SK-N-SH treated with all-trans-retinoic acid at 6 μM for 48 hours (cell line): Measurements from ENCODE around the gene NEB.
"Not testable (repeated sequence)": the region's sequence is repeated elsewhere in the genome, so short reads cannot be mapped to it uniquely, and the experiment has no call there.

Source experiments
- ATAC-seq: fragments of 200-7000 bp; cut with Tn5 transposase; 3 replicates; pipeline ENCODE4 v1.9.1; 2020; ENCODE audit warnings: mild to moderate bottlenecking, moderate library complexity
- ARNTL ChIP-seq: fragments of 450-650 bp; formaldehyde crosslinking; IDR thresholded peaks from 2 replicates; pipeline ENCODE4 v1.5.0; 2020; ENCODE audit warnings: low read depth, mild to moderate bottlenecking, moderate library complexity, borderline replicate concordance
- BACH2 ChIP-seq: fragments of 250-450 bp; sonication (Bioruptor Pico); IDR thresholded peaks from 2 replicates; pipeline ENCODE4 v1.9.0; 2021; ENCODE audit warnings: mild to moderate bottlenecking, borderline replicate concordance
- CSDC2 ChIP-seq: fragments of 250-450 bp; sonication (Bioruptor Pico); IDR thresholded peaks from 2 replicates; pipeline ENCODE4 v1.5.0; 2020; ENCODE audit warnings: mild to moderate bottlenecking, moderate library complexity
- GLIS3 ChIP-seq: fragments of 250-450 bp; sonication (Bioruptor Pico); IDR thresholded peaks from 2 replicates; pipeline ENCODE4 v1.5.0; 2020; ENCODE audit warnings: mild to moderate bottlenecking, moderate library complexity
- ISL1 ChIP-seq: fragments of 250-450 bp; sonication (Bioruptor Pico); IDR thresholded peaks from 2 replicates; pipeline ENCODE4 v2.1.2; 2022; ENCODE audit warnings: mild to moderate bottlenecking, moderate library complexity
- PPARA ChIP-seq: fragments of 250-450 bp; sonication (Bioruptor Pico); IDR thresholded peaks from 2 replicates; pipeline ENCODE4 v1.5.0; 2020; ENCODE audit warnings: mild to moderate bottlenecking, borderline replicate concordance
- RARB ChIP-seq: fragments of 250-450 bp; sonication (Bioruptor Pico); IDR thresholded peaks from 2 replicates; pipeline ENCODE4 v1.8.0; 2021; ENCODE audit warnings: mild to moderate bottlenecking, moderate library complexity
- SNAI2 ChIP-seq: fragments of 250-450 bp; sonication (Bioruptor Pico); IDR thresholded peaks from 2 replicates; pipeline ENCODE4 v1.5.0; 2020; ENCODE audit warnings: mild to moderate bottlenecking, moderate library complexity
- TCF4 ChIP-seq: fragments of 250-450 bp; sonication (Bioruptor Pico); IDR thresholded peaks from 2 replicates; pipeline ENCODE4 v1.8.0; 2021; ENCODE audit warnings: mild to moderate bottlenecking, moderate library complexity, borderline replicate concordance
- TOX ChIP-seq: fragments of 250-450 bp; sonication (Bioruptor Pico); IDR thresholded peaks from 2 replicates; pipeline ENCODE4 v1.8.0; 2021; ENCODE audit warnings: mild to moderate bottlenecking, moderate library complexity, borderline replicate concordance
- ZC3H10 ChIP-seq: fragments of 250-450 bp; sonication (Bioruptor Pico); IDR thresholded peaks from 2 replicates; pipeline ENCODE4 v1.5.1; 2021; ENCODE audit warnings: mild to moderate bottlenecking, moderate library complexity
- ZFP3 ChIP-seq: fragments of 250-450 bp; sonication (Bioruptor Pico); IDR thresholded peaks from 2 replicates; pipeline ENCODE4 v1.5.0; 2020; ENCODE audit warnings: mild to moderate bottlenecking, moderate library complexity
- ZFP30 ChIP-seq: fragments of 450-650 bp; formaldehyde crosslinking; IDR thresholded peaks from 2 replicates; pipeline ENCODE4 v1.5.0; 2022; ENCODE audit warnings: mild to moderate bottlenecking, moderate library complexity
- ZNF565 ChIP-seq: fragments of 450-650 bp; formaldehyde crosslinking; conservative IDR thresholded peaks from 2 replicates; pipeline ENCODE4 v1.5.0; 2020; ENCODE audit warnings: low read depth, mild to moderate bottlenecking, moderate library complexity
- ZNF70 ChIP-seq: fragments of 450-650 bp; formaldehyde crosslinking; IDR thresholded peaks from 2 replicates; pipeline ENCODE4 v1.5.0; 2020; ENCODE audit warnings: mild to moderate bottlenecking, moderate library complexity
- ZNF8 ChIP-seq: fragments of 450-650 bp; formaldehyde crosslinking; IDR thresholded peaks from 2 replicates; pipeline ENCODE4 v1.5.0; 2020; ENCODE audit warnings: mild to moderate bottlenecking, moderate library complexity
- TF ChIP-seq, protein P1 (sequence below): fragments of 250-450 bp; sonication (Bioruptor Pico); IDR thresholded peaks from 2 replicates; pipeline ENCODE4 v1.5.1; 2020; ENCODE audit warnings: low read depth, mild to moderate bottlenecking, moderate library complexity
- TF ChIP-seq, protein P2 (sequence below): fragments of 250-450 bp; sonication (Bioruptor Pico); IDR thresholded peaks from 2 replicates; pipeline ENCODE4 v1.5.0; 2020; ENCODE audit warnings: mild to moderate bottlenecking, moderate library complexity
- TF ChIP-seq, protein P3 (sequence below): fragments of 250-450 bp; sonication (Bioruptor Pico); IDR thresholded peaks from 2 replicates; pipeline ENCODE4 v1.8.0; 2020; ENCODE audit warnings: mild to moderate bottlenecking, moderate library complexity, borderline replicate concordance
- TF ChIP-seq, protein P4 (sequence below): fragments of 250-450 bp; sonication (Bioruptor Pico); IDR thresholded peaks from 2 replicates; pipeline ENCODE4 v1.8.0; 2021; ENCODE audit warnings: low read depth, mild to moderate bottlenecking, moderate library complexity, borderline replicate concordance
- TF ChIP-seq, protein P5 (sequence below): fragments of 250-450 bp; sonication (Bioruptor Pico); IDR thresholded peaks from 2 replicates; pipeline ENCODE4 v1.5.1; 2021; ENCODE audit warnings: mild to moderate bottlenecking, moderate library complexity

The NEB gene

DNA sequence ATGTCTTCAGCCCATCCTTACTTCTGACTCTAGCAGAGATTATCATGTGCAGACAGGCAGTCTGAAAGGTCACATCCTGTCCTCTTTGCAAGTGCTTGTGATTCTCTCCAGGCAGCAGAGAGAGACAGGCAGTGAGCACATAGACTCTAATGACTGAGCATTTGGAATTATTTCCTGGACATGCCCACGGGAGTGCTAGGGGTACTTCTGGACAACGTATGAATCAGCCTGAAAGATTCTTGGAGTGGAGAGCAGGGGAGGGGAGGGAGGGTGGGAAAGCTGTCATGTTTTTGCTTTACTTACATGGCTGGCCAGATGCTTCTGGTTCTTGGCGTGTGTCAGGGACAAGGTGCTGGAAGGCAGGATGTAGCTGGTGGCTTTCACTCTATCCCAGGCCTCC is 174.0 kb downstream of the NEB start:
- peak; percentile 98 for ATAC-seq
- TF ChIP-seq ZNF565 (CRISPR knock-in tag) (no peak), ZC3H10 (no peak), ISL1 (peak; percentile 83), BACH2 (CRISPR knock-in tag) (no peak), TCF4 (CRISPR knock-in tag) (0 out of 2 replicates have a peak, but pooled peaks have one; percentile 10), TOX (CRISPR knock-in tag) (peak; percentile 83; the same call in 1 of the 2 replicates), CSDC2 (CRISPR knock-in tag) (no peak), ARNTL (CRISPR knock-in tag) (no peak), GLIS3 (CRISPR knock-in tag) (0 out of 2 replicates have a peak, but pooled peaks have one; percentile 68), RARB (CRISPR knock-in tag) (0 out of 2 replicates have a peak, but pooled peaks have one; percentile 47), ZFP30 (CRISPR knock-in tag) (no peak), ZFP3 (CRISPR knock-in tag) (no peak)
- TF ChIP-seq, protein P1, sequence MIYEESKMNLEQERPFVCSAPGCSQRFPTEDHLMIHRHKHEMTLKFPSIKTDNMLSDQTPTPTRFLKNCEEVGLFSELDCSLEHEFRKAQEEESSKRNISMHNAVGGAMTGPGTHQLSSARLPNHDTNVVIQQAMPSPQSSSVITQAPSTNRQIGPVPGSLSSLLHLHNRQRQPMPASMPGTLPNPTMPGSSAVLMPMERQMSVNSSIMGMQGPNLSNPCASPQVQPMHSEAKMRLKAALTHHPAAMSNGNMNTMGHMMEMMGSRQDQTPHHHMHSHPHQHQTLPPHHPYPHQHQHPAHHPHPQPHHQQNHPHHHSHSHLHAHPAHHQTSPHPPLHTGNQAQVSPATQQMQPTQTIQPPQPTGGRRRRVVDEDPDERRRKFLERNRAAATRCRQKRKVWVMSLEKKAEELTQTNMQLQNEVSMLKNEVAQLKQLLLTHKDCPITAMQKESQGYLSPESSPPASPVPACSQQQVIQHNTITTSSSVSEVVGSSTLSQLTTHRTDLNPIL (CRISPR knock-in tag): no peak
- TF ChIP-seq, protein P2, sequence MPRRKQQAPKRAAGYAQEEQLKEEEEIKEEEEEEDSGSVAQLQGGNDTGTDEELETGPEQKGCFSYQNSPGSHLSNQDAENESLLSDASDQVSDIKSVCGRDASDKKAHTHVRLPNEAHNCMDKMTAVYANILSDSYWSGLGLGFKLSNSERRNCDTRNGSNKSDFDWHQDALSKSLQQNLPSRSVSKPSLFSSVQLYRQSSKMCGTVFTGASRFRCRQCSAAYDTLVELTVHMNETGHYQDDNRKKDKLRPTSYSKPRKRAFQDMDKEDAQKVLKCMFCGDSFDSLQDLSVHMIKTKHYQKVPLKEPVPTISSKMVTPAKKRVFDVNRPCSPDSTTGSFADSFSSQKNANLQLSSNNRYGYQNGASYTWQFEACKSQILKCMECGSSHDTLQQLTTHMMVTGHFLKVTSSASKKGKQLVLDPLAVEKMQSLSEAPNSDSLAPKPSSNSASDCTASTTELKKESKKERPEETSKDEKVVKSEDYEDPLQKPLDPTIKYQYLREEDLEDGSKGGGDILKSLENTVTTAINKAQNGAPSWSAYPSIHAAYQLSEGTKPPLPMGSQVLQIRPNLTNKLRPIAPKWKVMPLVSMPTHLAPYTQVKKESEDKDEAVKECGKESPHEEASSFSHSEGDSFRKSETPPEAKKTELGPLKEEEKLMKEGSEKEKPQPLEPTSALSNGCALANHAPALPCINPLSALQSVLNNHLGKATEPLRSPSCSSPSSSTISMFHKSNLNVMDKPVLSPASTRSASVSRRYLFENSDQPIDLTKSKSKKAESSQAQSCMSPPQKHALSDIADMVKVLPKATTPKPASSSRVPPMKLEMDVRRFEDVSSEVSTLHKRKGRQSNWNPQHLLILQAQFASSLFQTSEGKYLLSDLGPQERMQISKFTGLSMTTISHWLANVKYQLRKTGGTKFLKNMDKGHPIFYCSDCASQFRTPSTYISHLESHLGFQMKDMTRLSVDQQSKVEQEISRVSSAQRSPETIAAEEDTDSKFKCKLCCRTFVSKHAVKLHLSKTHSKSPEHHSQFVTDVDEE (CRISPR knock-in tag): no peak
- TF ChIP-seq, protein P3, sequence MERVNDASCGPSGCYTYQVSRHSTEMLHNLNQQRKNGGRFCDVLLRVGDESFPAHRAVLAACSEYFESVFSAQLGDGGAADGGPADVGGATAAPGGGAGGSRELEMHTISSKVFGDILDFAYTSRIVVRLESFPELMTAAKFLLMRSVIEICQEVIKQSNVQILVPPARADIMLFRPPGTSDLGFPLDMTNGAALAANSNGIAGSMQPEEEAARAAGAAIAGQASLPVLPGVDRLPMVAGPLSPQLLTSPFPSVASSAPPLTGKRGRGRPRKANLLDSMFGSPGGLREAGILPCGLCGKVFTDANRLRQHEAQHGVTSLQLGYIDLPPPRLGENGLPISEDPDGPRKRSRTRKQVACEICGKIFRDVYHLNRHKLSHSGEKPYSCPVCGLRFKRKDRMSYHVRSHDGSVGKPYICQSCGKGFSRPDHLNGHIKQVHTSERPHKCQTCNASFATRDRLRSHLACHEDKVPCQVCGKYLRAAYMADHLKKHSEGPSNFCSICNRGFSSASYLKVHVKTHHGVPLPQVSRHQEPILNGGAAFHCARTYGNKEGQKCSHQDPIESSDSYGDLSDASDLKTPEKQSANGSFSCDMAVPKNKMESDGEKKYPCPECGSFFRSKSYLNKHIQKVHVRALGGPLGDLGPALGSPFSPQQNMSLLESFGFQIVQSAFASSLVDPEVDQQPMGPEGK: no peak
- TF ChIP-seq, protein P4, sequence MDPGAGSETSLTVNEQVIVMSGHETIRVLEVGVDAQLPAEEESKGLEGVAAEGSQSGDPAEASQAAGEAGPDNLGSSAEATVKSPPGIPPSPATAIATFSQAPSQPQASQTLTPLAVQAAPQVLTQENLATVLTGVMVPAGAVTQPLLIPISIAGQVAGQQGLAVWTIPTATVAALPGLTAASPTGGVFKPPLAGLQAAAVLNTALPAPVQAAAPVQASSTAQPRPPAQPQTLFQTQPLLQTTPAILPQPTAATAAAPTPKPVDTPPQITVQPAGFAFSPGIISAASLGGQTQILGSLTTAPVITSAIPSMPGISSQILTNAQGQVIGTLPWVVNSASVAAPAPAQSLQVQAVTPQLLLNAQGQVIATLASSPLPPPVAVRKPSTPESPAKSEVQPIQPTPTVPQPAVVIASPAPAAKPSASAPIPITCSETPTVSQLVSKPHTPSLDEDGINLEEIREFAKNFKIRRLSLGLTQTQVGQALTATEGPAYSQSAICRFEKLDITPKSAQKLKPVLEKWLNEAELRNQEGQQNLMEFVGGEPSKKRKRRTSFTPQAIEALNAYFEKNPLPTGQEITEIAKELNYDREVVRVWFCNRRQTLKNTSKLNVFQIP: no peak

DNA sequence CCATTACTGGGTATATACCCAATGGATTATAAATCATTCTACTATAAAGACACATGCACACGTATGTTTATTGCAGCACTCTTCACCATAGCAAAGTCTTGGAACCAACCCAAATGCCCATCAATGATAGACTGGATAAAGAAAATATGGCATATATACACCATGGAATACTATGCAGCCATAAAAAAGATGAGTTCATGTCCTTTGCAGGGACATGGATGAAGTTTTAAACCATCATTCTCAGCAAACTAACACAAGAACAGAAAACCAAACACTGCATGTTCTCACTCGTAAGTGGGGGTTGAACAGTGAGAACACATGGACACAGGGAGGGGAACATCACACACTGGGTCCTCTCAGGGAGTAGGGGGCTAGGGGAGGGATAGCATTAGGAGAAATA is 174.8 kb downstream of the NEB start:
- not testable (repeated sequence) for ATAC-seq

DNA sequence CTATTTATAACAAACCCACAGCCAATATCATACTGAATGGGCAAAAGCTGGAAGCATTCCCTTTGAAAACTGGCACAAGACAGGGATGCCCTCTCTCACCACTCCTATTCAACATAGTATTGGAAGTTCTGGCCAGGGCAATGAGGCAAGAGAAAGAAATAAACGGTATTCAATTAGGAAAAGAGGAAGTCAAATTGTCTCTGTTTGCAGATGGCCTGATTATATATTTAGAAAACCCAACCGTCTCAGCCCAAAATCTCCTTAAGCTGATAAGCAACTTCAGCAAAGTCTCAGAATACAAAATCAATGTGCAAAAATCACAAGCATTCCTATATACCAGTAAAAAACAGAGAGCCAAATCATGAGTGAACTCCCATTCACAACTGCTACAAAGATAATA is 176.4 kb downstream of the NEB start:
- ATAC-seq: not testable (repeated sequence)

DNA sequence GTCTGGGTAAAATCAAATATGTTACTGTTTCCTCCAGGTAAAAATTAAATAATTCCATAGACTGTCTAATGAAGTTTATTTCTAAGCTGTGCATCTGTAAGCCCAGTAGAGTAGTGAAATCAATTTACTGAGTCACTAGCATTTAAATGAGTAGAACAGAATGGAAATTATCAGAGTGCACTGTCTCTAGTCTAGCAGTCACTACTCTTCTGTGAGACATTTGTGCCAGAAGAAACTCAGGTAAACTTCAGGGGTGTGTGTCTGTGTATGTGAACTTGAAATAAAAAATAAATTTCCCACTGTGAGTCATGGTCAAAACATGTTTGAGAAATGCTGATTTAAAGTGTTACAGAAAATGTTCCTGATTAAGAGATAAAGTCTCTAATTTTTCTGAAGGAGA is 178.2 kb downstream of the NEB start:
- no peak for ATAC-seq
- no peak for TF ChIP-seq ZNF70 (CRISPR knock-in tag)
- no peak for TF ChIP-seq RARB (CRISPR knock-in tag)
- no peak for TF ChIP-seq GLIS3 (CRISPR knock-in tag)
- TF ChIP-seq ZNF8 (CRISPR knock-in tag): no peak
- TF ChIP-seq TCF4 (CRISPR knock-in tag): no peak
- TF ChIP-seq, protein P5, sequence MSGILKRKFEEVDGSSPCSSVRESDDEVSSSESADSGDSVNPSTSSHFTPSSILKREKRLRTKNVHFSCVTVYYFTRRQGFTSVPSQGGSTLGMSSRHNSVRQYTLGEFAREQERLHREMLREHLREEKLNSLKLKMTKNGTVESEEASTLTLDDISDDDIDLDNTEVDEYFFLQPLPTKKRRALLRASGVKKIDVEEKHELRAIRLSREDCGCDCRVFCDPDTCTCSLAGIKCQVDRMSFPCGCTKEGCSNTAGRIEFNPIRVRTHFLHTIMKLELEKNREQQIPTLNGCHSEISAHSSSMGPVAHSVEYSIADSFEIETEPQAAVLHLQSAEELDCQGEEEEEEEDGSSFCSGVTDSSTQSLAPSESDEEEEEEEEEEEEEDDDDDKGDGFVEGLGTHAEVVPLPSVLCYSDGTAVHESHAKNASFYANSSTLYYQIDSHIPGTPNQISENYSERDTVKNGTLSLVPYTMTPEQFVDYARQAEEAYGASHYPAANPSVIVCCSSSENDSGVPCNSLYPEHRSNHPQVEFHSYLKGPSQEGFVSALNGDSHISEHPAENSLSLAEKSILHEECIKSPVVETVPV (CRISPR knock-in tag): no peak
- TF ChIP-seq PPARA (CRISPR knock-in tag): no peak
- no peak for TF ChIP-seq ZFP3 (CRISPR knock-in tag)
- no peak for TF ChIP-seq BACH2 (CRISPR knock-in tag)
- TF ChIP-seq, protein P3: no peak
- no peak for TF ChIP-seq ARNTL (CRISPR knock-in tag)
- TF ChIP-seq TOX (CRISPR knock-in tag): no peak
- TF ChIP-seq CSDC2 (CRISPR knock-in tag): no peak
- TF ChIP-seq, protein P4: no peak
- TF ChIP-seq SNAI2 (CRISPR knock-in tag): no peak
